NCI-H1930 (cell line): ENCODE results near the gene ADAMTS8.

Experiments used
- DNase-seq, 2 experiments: peaks; one replicate each; lab custom pipeline; 2025; lab: John Stamatoyannopoulos, UW

The ADAMTS8 gene

GRCh38 chr11:130462931-130463330 is 34.5 kb upstream of the ADAMTS8 start:
- DNase-seq, result no peak

DNA sequence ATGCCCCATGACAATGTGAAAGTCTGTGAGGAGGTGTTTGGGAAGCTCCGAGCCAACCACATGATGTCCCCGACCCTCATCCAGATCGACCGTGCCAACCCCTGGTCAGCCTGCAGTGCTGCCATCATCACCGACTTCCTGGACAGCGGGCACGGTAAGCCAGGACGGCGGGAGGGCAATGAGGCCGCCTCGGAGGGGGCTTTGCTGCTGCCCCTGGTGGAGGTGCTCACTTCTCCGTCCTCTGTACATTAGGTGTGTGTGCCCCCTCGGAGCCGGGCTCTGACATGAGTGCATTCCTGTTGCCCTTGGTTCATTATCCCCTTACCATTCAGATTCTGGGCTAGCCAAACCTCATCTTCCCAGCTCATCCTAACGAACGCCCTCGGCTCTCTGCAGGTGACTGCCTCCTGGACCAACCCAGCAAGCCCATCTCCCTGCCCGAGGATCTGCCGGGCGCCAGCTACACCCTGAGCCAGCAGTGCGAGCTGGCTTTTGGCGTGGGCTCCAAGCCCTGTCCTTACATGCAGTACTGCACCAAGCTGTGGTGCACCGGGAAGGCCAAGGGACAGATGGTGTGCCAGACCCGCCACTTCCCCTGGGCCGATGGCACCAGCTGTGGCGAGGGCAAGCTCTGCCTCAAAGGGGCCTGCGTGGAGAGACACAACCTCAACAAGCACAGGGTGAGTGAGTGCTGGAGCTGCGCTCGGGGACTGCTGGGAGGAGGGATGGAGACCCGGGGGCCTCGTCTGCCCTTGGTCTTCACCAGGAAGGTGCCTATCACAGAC is 33.9 kb upstream of the ADAMTS8 start:
- no peak for DNase-seq

DNA sequence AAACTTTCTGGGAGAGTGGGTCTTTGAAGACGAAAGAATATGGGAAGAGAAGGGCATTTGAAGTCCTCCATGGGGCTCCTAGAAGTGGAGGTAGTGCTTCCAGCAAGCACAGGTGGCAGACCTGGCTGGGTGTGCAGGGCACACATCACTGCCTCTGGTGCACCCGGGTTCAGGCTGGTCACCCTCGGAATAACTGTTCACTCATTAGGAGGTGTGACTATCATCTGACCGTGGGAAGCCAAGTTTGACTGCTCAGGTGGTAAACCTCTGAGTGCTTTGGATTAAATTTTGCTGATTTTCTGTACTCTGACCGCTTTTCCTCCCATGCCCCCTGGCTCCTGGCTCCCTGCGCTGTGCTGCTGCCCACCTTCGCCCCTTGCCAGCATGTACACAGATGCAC is 31.1 kb upstream of the ADAMTS8 start:
- DNase-seq, result no peak

DNA sequence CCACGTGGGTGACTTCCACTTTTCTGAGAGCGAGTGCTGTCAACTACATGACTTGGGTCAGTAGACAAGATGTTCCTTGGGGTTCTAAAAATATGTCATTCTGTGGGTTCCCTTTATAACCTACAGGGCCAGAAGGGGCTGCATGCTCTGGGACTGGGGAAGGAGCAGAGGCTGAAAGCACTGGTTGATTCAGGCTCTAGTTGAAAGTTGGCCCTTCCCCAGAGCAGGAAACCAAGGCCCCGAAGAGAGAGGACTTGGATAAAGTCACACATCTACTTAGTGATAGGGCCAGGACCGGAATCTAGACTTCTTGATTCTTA is 30.0 kb upstream of the ADAMTS8 start:
- no peak for DNase-seq

DNA sequence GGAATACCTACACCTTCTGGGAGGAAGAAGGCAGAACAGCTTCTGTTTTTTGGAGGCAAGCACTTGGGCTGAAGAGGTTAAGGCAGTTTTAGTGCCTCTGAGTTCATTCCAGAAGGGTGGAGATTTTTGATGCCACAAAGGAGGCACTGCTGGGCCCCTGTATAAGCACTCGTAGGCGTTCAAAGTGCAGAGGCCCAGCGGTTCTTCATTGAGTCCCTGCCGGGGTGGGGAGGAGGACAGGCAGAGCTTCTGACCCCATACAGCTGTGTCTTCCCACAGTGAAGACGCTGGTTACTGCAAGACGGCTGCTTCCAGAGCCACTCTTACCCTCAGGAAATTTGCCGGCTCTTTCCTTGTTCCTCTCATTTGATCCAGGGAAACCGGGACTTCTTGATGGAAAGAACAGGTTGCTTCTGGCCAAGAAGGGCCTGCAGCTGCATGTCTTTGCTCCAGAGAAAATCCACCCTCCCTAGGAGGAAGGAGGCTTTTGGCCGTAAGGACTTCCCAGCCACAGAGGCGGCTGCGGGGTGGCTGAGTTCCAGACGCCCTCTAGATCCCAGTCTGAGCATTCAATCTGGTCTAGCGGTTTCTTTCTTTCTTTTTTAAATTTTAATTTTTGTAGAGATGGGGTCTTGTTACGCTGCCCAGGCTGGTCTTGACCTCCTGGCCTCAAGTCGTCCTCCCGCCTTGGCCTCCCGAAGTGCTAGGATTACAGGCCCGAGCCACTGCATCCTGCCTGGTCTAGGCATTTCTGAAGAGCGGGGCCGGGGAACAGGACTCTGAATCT is 29.4 kb upstream of the ADAMTS8 start:
- DNase-seq, result no peak

DNA sequence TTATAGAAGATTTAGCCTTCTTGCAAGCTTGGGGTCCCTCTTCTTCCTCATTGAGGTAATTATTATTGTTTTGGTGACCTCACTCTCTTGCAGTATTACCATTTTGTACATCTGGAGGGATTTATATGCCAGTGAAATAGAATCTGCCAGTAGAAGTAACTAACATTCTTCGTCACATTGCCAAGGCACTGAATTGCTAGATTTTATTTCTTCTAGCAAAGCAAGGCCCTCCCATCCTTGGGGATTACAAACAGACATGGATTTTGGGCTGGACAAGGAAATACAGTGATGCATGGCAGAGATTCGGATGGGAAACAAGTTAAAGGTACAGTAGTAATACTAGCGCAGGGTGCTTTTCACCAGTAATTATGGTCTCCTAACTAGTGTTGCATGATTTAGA is 27.9 kb upstream of the ADAMTS8 start:
- DNase-seq, result no peak

- no peak for DNase-seq
These were observed 27.2 kb upstream of the ADAMTS8 start for GRCh38 chr11:130455483-130456127.

DNA sequence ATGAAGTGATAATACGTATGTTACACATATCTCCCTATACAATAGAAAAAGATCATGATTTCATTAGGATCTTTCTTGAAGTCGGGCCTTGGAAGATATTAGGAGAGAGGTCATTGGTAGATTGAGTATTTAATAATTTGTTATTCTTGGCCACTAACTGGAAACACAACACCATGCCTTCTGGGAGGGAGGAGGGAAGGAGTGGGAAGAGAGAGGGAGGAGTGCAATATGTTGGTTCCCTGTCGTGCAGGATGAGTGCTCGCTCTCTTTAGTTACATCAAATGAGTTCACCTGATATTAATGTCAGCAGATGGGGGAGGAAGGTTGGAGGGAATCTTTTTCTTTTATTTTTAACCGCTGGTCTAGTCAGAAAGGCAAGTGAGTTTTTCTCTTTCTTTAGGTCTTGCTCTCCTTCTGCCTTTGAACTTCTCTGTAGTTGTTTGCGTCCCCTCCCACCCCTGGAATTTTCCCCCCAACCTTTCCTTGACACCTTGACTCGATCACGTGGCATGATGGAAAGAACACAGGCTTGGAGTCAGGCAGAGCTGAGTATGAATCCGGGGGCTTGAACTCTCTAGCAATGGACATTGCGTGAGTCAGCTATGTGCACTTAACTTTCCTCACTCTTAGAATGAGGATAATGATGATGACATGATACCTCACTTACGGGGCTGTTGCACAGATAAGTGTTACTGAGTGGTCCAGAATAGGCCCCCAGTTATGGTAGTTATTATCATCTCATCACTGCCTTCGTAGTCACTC is 26.3 kb upstream of the ADAMTS8 start:
- DNase-seq, result no peak

GRCh38 chr11:130452940-130453339 is 24.5 kb upstream of the ADAMTS8 start:
- DNase-seq, result no peak

GRCh38 chr11:130452176-130452575 is 23.8 kb upstream of the ADAMTS8 start:
- DNase-seq, result no peak

DNA sequence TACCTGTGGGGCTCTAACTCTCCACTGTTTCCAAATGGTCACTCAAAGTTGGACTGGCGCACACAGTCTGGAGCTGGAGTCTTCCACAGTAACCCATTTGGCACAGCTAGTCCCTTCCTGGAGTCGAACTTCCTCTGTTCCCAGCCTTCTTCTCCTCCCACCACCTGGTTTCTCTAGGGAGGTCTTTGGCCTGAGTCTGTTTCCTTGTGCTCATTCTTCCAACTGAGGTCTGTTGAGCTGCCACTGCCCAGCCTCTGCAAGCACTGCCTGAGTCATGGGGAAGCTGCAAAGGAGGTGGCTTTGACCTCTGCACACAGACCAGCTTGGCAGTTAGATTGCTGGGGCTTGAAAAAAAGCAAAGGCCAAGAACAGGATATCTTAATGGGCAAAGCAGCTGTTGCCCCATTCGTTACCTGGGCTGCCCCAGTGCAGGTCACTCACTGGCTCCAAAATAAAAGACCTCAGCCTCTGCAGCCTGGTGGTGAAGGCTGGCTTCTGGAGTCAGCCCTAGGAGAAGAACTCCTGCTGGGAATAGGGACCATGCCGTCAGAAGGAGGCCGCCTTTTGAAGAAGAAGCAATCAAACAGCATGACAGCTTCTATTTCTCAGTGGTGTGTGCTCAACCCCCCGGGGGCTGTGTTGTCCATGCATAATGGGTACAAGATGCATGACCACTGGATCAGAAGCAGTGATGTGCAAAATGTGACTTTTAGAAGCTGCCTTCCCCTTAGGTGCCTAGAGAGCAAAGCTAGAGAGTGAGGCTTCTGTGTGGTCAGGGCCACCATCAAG is 23.0 kb upstream of the ADAMTS8 start:
- no peak for DNase-seq

DNA sequence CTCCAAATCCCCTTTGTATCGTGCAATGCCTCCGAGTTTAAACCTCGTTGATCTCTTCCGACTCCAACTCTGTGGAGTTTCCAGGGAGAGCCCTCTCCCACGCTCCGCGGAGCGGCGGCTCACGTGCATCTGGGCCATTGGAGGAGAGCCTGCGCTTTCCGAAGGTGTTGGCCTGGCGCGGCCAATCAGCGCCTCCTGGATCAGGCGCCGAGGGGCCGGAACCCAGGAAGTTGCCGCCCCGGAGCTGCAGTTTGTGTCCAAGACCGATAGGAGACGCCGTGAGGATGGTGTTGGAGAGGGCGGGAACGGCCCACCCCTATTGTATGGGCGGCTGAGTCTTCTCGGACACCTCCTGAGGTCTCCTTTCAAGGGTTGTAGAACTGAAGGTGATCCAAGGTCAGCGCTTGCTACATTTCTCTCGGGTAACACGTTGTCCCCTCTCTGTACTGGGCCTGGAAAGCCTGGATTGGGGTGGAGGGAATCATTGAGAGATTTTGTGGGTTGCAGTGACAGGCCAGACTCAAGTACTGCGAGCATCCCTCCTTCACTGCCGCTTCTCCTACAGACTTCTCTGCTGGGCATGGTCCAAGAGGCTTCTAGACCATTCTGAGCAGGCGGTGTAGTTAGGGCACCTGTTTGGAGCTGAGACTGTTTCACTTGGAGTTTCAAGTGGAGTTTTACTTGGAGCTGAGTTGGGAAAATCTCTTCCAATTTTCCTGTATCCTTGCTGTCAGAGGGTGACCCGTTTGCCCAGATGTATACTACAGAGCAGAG is 21.8 kb upstream of the ADAMTS8 start:
- DNase-seq, result no peak

DNA sequence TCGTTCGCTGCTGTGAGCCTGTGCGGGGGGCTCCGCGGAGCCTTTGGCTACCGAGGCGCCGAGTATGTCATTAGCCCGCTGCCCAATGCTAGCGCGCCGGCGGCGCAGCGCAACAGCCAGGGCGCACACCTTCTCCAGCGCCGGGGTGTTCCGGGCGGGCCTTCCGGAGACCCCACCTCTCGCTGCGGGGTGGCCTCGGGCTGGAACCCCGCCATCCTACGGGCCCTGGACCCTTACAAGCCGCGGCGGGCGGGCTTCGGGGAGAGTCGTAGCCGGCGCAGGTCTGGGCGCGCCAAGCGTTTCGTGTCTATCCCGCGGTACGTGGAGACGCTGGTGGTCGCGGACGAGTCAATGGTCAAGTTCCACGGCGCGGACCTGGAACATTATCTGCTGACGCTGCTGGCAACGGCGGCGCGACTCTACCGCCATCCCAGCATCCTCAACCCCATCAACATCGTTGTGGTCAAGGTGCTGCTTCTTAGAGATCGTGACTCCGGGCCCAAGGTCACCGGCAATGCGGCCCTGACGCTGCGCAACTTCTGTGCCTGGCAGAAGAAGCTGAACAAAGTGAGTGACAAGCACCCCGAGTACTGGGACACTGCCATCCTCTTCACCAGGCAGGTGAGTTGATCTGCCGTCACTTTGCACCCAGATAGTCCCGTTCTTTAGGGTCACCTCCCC is 21.0 kb upstream of the ADAMTS8 start:
- no peak for DNase-seq

- peak; percentile 26 to 39 for DNase-seq
These were observed 20.3 kb upstream of the ADAMTS8 start, which contains the start of gene ADAMTS15 for GRCh38 chr11:130448416-130449309. Gene ADAMTS15 (plus strand): TSS chr11:130448645. CDS start chr11:130448974, 329 bp downstream.

- DNase-seq, result no peak
These were observed 19.6 kb upstream of the ADAMTS8 start for GRCh38 chr11:130448039-130448415.

DNA sequence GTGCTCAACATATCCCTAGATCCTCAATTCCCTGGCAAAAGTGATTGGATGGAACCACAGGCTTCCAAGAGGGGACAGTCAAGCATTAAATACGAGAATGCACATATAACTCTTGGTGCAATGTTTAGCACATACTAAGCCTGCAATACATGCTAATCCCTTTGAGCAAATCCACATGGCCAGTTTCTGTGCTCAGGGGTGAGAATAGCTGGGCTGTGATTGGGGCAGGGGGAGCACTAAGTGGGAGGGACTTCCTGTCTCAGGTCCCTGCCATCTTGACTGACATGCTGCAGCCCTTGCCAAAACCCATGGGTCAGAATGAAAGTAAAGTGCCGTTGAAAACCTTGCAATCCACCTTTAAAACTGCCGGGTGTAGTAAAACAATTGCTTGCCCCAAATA is 17.4 kb upstream of the ADAMTS8 start:
- DNase-seq, result no peak

- no peak for DNase-seq
These were observed 14.3 kb upstream of the ADAMTS8 start for GRCh38 chr11:130442737-130443136.

DNA sequence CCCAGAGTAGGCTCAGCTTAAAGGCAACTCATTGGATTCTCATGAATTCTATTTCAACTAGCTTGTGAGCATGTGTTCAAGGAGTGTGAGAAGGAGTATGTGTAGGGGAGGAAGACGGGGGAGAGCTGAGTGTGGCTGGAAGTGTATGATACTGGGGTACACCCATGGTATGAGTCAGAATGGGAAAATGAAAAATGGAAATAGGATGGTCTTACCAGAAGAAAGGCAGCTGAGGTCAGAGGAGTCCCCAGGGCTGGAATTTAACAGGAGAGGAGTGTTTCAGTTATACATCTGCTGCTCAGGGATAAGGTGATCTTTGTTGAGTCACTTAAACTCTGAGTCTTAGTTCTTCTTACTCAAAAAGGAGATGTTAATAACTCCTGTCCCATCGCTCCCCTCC is 13.3 kb upstream of the ADAMTS8 start:
- DNase-seq, result no peak

GRCh38 chr11:130439876-130440275 is 11.5 kb upstream of the ADAMTS8 start:
- DNase-seq, result no peak
